Type B pancreatic cell (in vitro differentiated cells): ENCODE data around the gene NOTUM. TPM values are rescaled to one million over a fixed set of nuclear protein-coding genes. Genes with fewer than 3 reads are reported as not detected.

Experiments used
- DNase-seq: peaks from one replicate; pipeline ENCODE4 v3.0.0; 2021; ENCODE audit warnings: mixed read lengths; ENCODE audit not compliant: unreplicated experiment; ENCODE audit errors: extremely low spot score
- H3K27ac Mint-ChIP-seq: 2 replicates; pipeline ENCODE4 v1.8.0; 2021; ENCODE audit warnings: mild to moderate bottlenecking, mixed read lengths
- H3K27me3 Mint-ChIP-seq: 2 replicates; pipeline ENCODE4 v1.8.0; 2021; ENCODE audit warnings: mixed read lengths
- H3K36me3 Mint-ChIP-seq: 2 replicates; pipeline ENCODE4 v1.8.0; 2021; ENCODE audit warnings: mixed read lengths
- H3K4me1 Mint-ChIP-seq: one replicate; pipeline ENCODE4 v1.8.0; 2021; ENCODE audit warnings: mixed read lengths; ENCODE audit not compliant: unreplicated experiment
- H3K4me3 Mint-ChIP-seq: 2 replicates; pipeline ENCODE4 v1.8.0; 2021; ENCODE audit warnings: mild to moderate bottlenecking, mixed read lengths
- H3K9me3 Mint-ChIP-seq: 2 replicates; pipeline ENCODE4 v1.8.0; 2021; ENCODE audit warnings: mixed read lengths
- total RNA-seq: library from RNA; stranded (reverse); gene quantifications from 2 replicates; pipeline ENCODE4 v1.2.1, GENCODE V29; 2021; ENCODE audit warnings: low replicate concordance
- TF ChIP-seq, protein P1 (sequence below): fragments of 200-600 bp; sonication (generic); conservative IDR thresholded peaks from 2 replicates; pipeline ENCODE4 v1.5.0; 2021; ENCODE audit warnings: antibody characterized with exemption, mild to moderate bottlenecking

NOTUM gene
- total RNA-seq, 1 donor from 2014 or later = 3.2 TPM

DNA sequence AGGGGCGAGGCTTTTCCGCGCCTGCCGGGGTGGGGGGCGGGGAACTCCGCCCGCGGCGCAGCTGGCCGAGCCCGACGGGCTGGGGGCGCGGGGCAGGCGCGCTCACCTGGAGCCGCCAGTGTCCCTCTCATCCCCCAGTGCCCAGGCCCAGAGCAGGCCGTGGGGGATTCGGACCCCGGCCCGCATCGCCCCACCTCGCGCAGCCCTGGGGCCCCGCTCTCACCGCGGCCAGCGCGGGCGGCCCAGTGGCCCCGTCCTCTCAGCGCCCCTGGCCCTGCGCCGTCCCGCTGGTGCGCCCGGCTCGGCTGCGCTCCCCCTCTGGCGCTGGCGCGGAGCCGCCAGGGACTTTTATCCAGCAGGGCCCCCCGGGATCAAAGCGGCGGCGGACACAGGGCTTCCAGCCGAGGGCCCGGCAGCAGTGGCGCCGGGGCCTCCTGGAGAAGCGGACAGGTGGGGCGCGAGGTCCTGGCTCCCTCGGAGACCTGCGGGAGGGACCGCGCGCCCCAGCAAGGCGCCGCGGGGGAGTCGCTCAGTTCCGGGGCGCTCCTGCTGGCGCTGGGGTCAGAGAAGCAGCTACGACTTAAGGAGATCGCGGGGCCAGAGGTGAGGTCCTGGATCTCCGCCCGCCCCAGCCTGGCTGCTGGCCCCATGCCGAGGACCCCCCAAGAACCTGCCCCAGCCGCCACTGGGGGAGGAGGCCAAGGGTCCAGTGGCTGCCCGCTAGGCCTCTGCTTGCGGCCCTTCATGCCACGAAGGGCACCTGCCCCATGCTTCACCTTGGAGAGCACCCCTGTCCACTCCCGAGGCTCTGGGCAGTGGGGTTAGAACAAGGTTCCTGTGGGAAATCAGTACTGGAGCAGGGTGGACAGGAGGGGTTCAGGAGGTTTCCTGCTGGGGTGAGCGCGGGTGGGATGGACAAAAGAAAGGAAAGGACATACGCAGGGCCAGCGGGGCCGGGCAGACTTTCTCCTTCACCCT, 823 bp upstream of the NOTUM start:
- Mint-ChIP-seq H3K4me3 (peak overlapping the region; percentile 58), H3K9me3 (no peaks in the 10 kb centered on the region), H3K4me1 (peaks cover 11% of the 10 kb centered on the region), H3K36me3 (no peaks in the 10 kb centered on the region), H3K27ac (no peak overlapping the region), H3K27me3 (peaks cover 53% of the 10 kb centered on the region)
- DNase-seq = peak; percentile 67
- TF ChIP-seq, protein P1, sequence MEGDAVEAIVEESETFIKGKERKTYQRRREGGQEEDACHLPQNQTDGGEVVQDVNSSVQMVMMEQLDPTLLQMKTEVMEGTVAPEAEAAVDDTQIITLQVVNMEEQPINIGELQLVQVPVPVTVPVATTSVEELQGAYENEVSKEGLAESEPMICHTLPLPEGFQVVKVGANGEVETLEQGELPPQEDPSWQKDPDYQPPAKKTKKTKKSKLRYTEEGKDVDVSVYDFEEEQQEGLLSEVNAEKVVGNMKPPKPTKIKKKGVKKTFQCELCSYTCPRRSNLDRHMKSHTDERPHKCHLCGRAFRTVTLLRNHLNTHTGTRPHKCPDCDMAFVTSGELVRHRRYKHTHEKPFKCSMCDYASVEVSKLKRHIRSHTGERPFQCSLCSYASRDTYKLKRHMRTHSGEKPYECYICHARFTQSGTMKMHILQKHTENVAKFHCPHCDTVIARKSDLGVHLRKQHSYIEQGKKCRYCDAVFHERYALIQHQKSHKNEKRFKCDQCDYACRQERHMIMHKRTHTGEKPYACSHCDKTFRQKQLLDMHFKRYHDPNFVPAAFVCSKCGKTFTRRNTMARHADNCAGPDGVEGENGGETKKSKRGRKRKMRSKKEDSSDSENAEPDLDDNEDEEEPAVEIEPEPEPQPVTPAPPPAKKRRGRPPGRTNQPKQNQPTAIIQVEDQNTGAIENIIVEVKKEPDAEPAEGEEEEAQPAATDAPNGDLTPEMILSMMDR = no peak

DNA sequence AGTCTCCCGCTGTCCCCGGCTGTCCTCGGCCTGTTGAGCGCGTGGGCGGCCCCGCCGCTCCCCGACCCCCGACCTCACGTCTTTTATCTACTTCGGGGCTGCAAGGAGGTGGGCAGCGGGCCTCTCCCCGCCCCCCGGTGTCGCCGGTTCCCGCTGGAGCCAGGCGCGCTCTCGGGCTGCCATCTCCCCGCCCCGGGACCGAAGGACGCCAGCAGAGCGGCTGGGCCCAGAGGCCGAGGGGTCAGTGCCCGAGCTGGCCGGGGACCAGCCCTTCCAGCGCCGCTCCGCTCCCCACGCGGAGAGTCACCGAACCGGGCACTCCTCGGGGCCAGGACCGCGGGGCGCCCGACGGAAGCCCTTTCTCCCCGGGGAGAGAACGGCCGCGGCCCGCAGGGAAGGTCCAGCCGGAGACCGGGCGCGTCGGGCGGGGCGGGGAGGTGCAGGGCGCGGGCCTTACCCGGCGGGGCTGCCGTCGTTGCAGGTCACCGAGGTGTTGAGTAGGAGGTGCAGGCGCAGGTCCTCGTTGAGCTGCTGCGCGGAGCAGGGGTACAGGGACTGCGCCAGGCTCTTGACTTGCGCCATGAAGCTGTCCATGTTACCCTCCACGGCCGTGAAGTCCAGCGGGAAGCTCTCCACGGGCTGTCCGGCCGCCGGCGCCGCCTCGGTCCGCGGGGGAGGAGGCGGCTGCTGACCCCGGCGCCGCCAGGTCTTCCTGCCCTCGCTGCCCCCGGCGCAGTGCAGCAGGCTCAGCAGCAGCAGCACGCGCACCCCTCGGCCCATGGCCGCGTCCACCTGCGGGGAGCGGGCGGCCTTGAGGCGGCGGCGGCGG, 643 bp downstream of the NOTUM start:
- TF ChIP-seq, protein P1 = no peak
- peak; percentile 71 for DNase-seq
- no peak overlapping the region for H3K4me3 Mint-ChIP-seq
- no peak overlapping the region for H3K27ac Mint-ChIP-seq
- H3K27me3 Mint-ChIP-seq = peaks cover 53% of the 10 kb centered on the region
- no peaks in the 10 kb centered on the region for H3K36me3 Mint-ChIP-seq
- no peaks in the 10 kb centered on the region for H3K9me3 Mint-ChIP-seq
- H3K4me1 Mint-ChIP-seq = peaks cover 11% of the 10 kb centered on the region

DNA sequence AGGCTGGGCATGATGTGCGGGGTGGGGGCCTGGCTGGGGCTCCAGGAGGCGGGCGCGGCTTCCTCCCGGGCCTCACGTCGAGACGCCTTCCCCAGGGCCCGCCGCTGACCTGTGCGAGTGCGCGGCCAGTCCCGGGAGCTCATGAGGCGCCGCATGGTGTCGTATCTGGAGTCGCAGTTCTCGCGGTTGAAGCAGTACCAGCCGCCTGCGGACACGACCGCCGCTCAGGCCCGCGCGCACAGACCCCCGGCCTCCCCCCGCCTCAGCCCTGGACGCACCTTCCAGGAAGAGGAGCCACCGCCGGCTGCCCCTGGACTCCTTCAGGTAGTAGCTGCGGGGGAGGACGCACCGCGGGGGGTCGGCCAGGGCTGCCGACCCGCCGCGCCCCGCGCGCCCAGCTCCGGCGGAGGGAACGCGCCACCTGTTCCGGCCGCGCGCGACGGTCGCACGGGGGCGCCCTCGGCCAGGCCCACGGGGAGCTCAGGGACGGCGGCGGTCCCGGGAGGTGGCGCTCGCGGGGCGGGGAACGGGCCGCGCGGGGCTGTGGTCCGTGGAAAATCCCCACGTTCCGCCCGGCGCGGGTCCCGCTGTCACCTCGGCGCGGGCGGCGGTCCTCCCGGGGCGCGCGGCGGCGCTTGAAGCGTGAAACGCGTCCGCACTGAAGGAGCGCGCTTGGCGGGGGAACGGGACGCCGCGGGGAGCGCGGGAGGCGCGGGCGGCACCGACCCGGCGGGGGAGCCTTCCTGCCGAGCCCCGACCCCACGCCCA, 1.4 kb downstream of the NOTUM start:
- Mint-ChIP-seq H3K9me3 (no peaks in the 10 kb centered on the region), H3K36me3 (no peaks in the 10 kb centered on the region), H3K4me3 (no peak overlapping the region), H3K4me1 (peaks cover 6% of the 10 kb centered on the region), H3K27ac (no peak overlapping the region), H3K27me3 (peaks cover 46% of the 10 kb centered on the region)
- DNase-seq = peak; percentile 76
- TF ChIP-seq, protein P1 = peak; percentile 70

DNA sequence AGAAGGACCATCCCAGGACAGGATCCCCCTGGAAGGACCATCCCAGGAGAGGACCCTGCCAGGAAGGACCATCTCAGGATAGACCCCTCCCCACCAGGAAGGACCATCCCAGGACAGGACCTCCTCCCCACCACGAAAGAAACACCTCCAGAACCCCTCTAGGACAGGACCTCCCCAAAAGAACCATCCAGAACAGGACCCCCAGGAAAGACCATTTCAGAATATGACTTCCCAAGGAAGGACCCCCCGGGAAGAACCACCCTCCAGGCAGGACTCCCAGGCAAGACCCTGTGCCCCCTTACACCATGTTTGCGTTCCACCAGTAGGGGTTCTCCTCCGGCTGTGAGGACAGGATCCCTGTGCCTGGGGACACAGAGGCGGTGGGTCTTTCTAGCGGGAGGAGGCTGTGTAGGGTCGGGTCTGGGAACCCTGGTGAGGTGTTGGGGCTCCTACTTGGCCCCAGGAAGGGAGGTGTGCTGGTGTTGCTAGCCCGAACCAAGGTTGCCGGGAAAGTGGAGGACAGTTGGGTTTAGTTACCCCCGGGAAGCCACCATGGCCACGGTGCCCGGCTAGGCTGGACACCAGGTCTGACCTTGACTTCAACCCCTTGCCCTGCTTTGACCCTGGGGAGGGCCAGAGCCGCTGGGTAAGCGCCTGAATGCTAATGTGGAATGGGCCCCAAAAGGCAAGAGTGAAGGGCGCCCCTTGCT, 2.2 kb downstream of the NOTUM start:
- H3K36me3 Mint-ChIP-seq = no peaks in the 10 kb centered on the region
- peak overlapping the region; percentile 71 for H3K4me3 Mint-ChIP-seq
- H3K27ac Mint-ChIP-seq = no peak overlapping the region
- no peaks in the 10 kb centered on the region for H3K9me3 Mint-ChIP-seq
- H3K27me3 Mint-ChIP-seq = peaks cover 38% of the 10 kb centered on the region
- H3K4me1 Mint-ChIP-seq = peaks cover 3% of the 10 kb centered on the region
- DNase-seq = peak; percentile 70
- TF ChIP-seq, protein P1 = no peak
